ENCODE results near the gene OR2B2. TPM values are rescaled to one million over a fixed set of nuclear protein-coding genes. Genes with fewer than 3 reads are reported as not detected.

Gene OR2B2
- polyA plus RNA-seq, 4 donors = not detected

- peaks cover 0 to 22% (median 3%) of the 10 kb centered on the region in 3 donors for H3K4me1 ChIP-seq (ENCODE audit: control insufficient read depth in 3 of 3, insufficient read depth in 2 of 3, low read depth in 1 of 3, low read length in 2 of 3)
- WGBS, 3 donors = 1 to 2% (median 2%) methylated on average over 45 of the region's 45 CpGs
- H3K36me3 ChIP-seq (ENCODE audit: control insufficient read depth in 3 of 3, insufficient read depth in 2 of 3, low read depth in 1 of 3, low read length in 3 of 3) = no peaks in the 10 kb centered on the region
- no peaks in the 10 kb centered on the region for H3K27me3 ChIP-seq (ENCODE audit: control insufficient read depth in 3 of 3, insufficient read depth in 3 of 3, low read length in 3 of 3)
- H3K9me3 ChIP-seq (ENCODE audit: control insufficient read depth in 2 of 2, insufficient read depth in 1 of 2, low read depth in 1 of 2, low read length in 1 of 2) = no peaks in the 10 kb centered on the region
- peak overlapping the region; percentile 40 to 89 (median 48) for H3K4me3 ChIP-seq (ENCODE audit: low read depth in 1 of 3, low read length in 3 of 3)
- H3K27ac ChIP-seq (ENCODE audit: low read depth in 1 of 3, low read length in 2 of 3) = peak overlapping the region; percentile 32 to 90 (median 66)
- DNase-seq (peak; percentile 81 to 88), FAIRE-seq (no peak)
Observed at GRCh38 chr6:27867051-27867944, 44.9 kb downstream of the OR2B2 start.

GRCh38 chr6:27866357-27867050 is 45.7 kb downstream of the OR2B2 start:
- WGBS, 3 donors = 1% methylated on average over 27 of the region's 27 CpGs
- H3K27ac ChIP-seq (ENCODE audit: low read depth in 1 of 3, low read length in 2 of 3) = peak overlapping the region; percentile 32 to 91 (median 90)
- no peak for FAIRE-seq
- peak; percentile 73 for DNase-seq
- H3K27me3 ChIP-seq (ENCODE audit: control insufficient read depth in 3 of 3, insufficient read depth in 3 of 3, low read length in 3 of 3) = no peaks in the 10 kb centered on the region
- peaks cover 0 to 18% (median 3%) of the 10 kb centered on the region in 3 donors for H3K4me1 ChIP-seq (ENCODE audit: control insufficient read depth in 3 of 3, insufficient read depth in 2 of 3, low read depth in 1 of 3, low read length in 2 of 3)
- no peaks in the 10 kb centered on the region for H3K36me3 ChIP-seq (ENCODE audit: control insufficient read depth in 3 of 3, insufficient read depth in 2 of 3, low read depth in 1 of 3, low read length in 3 of 3)
- H3K4me3 ChIP-seq (ENCODE audit: low read depth in 1 of 3, low read length in 3 of 3) = peak overlapping the region; percentile 40 to 89 (median 48)
- no peaks in the 10 kb centered on the region for H3K9me3 ChIP-seq (ENCODE audit: control insufficient read depth in 2 of 2, insufficient read depth in 1 of 2, low read depth in 1 of 2, low read length in 1 of 2)

GRCh38 chr6:27865850-27866356 is 46.3 kb downstream of the OR2B2 start:
- no peak for DNase-seq
- Histone ChIP-seq H3K9me3 (ENCODE audit: control insufficient read depth in 2 of 2, insufficient read depth in 1 of 2, low read depth in 1 of 2, low read length in 1 of 2) (no peaks in the 10 kb centered on the region), H3K36me3 (ENCODE audit: control insufficient read depth in 3 of 3, insufficient read depth in 2 of 3, low read depth in 1 of 3, low read length in 3 of 3) (no peaks in the 10 kb centered on the region), H3K4me1 (ENCODE audit: control insufficient read depth in 3 of 3, insufficient read depth in 2 of 3, low read depth in 1 of 3, low read length in 2 of 3) (peaks cover 0 to 16% (median 3%) of the 10 kb centered on the region in 3 donors), H3K27me3 (ENCODE audit: control insufficient read depth in 3 of 3, insufficient read depth in 3 of 3, low read length in 3 of 3) (no peaks in the 10 kb centered on the region), H3K4me3 (ENCODE audit: low read depth in 1 of 3, low read length in 3 of 3) (peak overlapping the region in 2 of 3 donors; percentile 59 to 89), H3K27ac (ENCODE audit: low read depth in 1 of 3, low read length in 2 of 3) (peak overlapping the region in 2 of 3 donors; percentile 89 to 91)
- no peak for FAIRE-seq
- WGBS, 3 donors = 1 to 2% (median 1%) methylated on average over 17 of the region's 17 CpGs

GRCh38 chr6:27864906-27865849 is 47.0 kb downstream of the OR2B2 start:
- FAIRE-seq (peak; percentile 68), DNase-seq (peak; percentile 96 to 98)
- Histone ChIP-seq H3K27ac (ENCODE audit: low read depth in 1 of 3, low read length in 2 of 3) (peak overlapping the region; percentile 61 to 95 (median 91)), H3K4me3 (ENCODE audit: low read depth in 1 of 3, low read length in 3 of 3) (peak overlapping the region; percentile 59 to 89 (median 67)), H3K4me1 (ENCODE audit: control insufficient read depth in 3 of 3, insufficient read depth in 2 of 3, low read depth in 1 of 3, low read length in 2 of 3) (peaks cover 0 to 16% (median 3%) of the 10 kb centered on the region in 3 donors), H3K27me3 (ENCODE audit: control insufficient read depth in 3 of 3, insufficient read depth in 3 of 3, low read length in 3 of 3) (no peaks in the 10 kb centered on the region), H3K36me3 (ENCODE audit: control insufficient read depth in 3 of 3, insufficient read depth in 2 of 3, low read depth in 1 of 3, low read length in 3 of 3) (no peaks in the 10 kb centered on the region), H3K9me3 (ENCODE audit: control insufficient read depth in 2 of 2, insufficient read depth in 1 of 2, low read depth in 1 of 2, low read length in 1 of 2) (no peaks in the 10 kb centered on the region)
- WGBS, 3 donors = 0 to 1% (median 0%) methylated on average over 58 of the region's 58 CpGs

GRCh38 chr6:27863962-27864905 is 48.0 kb downstream of the OR2B2 start:
- H3K9me3 ChIP-seq (ENCODE audit: control insufficient read depth in 2 of 2, insufficient read depth in 1 of 2, low read depth in 1 of 2, low read length in 1 of 2) = no peaks in the 10 kb centered on the region
- no peak for FAIRE-seq
- WGBS, 3 donors = 14 to 22% (median 19%) methylated on average over 48 to 51 of the region's 51 CpGs
- peak overlapping the region; percentile 59 to 89 (median 67) for H3K4me3 ChIP-seq (ENCODE audit: low read depth in 1 of 3, low read length in 3 of 3)
- no peaks in the 10 kb centered on the region for H3K36me3 ChIP-seq (ENCODE audit: control insufficient read depth in 3 of 3, insufficient read depth in 2 of 3, low read depth in 1 of 3, low read length in 3 of 3)
- peaks cover 0 to 16% (median 3%) of the 10 kb centered on the region in 3 donors for H3K4me1 ChIP-seq (ENCODE audit: control insufficient read depth in 3 of 3, insufficient read depth in 2 of 3, low read depth in 1 of 3, low read length in 2 of 3)
- peak; percentile 12 to 51 for DNase-seq
- H3K27me3 ChIP-seq (ENCODE audit: control insufficient read depth in 3 of 3, insufficient read depth in 3 of 3, low read length in 3 of 3) = no peaks in the 10 kb centered on the region
- H3K27ac ChIP-seq (ENCODE audit: low read depth in 1 of 3, low read length in 2 of 3) = peak overlapping the region; percentile 61 to 95 (median 91)

- WGBS, 3 donors = 91 to 95% (median 92%) methylated on average over 6 of the region's 6 CpGs
- Histone ChIP-seq H3K27ac (ENCODE audit: low read depth in 1 of 3, low read length in 2 of 3) (no peak overlapping the region), H3K4me3 (ENCODE audit: low read depth in 1 of 3, low read length in 3 of 3) (no peak overlapping the region), H3K4me1 (ENCODE audit: control insufficient read depth in 3 of 3, insufficient read depth in 2 of 3, low read depth in 1 of 3, low read length in 2 of 3) (peaks cover 0 to 13% (median 3%) of the 10 kb centered on the region in 3 donors), H3K9me3 (ENCODE audit: control insufficient read depth in 2 of 2, insufficient read depth in 1 of 2, low read depth in 1 of 2, low read length in 1 of 2) (no peaks in the 10 kb centered on the region), H3K36me3 (ENCODE audit: control insufficient read depth in 3 of 3, insufficient read depth in 2 of 3, low read depth in 1 of 3, low read length in 3 of 3) (no peaks in the 10 kb centered on the region), H3K27me3 (ENCODE audit: control insufficient read depth in 3 of 3, insufficient read depth in 3 of 3, low read length in 3 of 3) (no peaks in the 10 kb centered on the region)
- DNase-seq (no peak), FAIRE-seq (no peak)
Observed at GRCh38 chr6:27862396-27863066, 49.7 kb downstream of the OR2B2 start.

- H3K36me3 ChIP-seq (ENCODE audit: control insufficient read depth in 3 of 3, insufficient read depth in 2 of 3, low read depth in 1 of 3, low read length in 3 of 3) = no peaks in the 10 kb centered on the region
- no peaks in the 10 kb centered on the region for H3K27me3 ChIP-seq (ENCODE audit: control insufficient read depth in 3 of 3, insufficient read depth in 3 of 3, low read length in 3 of 3)
- H3K4me1 ChIP-seq (ENCODE audit: control insufficient read depth in 3 of 3, insufficient read depth in 2 of 3, low read depth in 1 of 3, low read length in 2 of 3) = peaks cover 0 to 12% (median 3%) of the 10 kb centered on the region in 3 donors
- DNase-seq (no peak), FAIRE-seq (no peak)
- H3K27ac ChIP-seq (ENCODE audit: low read depth in 1 of 3, low read length in 2 of 3) = no peak overlapping the region
- no peaks in the 10 kb centered on the region for H3K9me3 ChIP-seq (ENCODE audit: control insufficient read depth in 2 of 2, insufficient read depth in 1 of 2, low read depth in 1 of 2, low read length in 1 of 2)
- H3K4me3 ChIP-seq (ENCODE audit: low read depth in 1 of 3, low read length in 3 of 3) = no peak overlapping the region
Observed at GRCh38 chr6:27861861-27862260, 50.3 kb downstream of the OR2B2 start.

All from small intestine (tissue), 7 donors.